Upper lobe of left lung (tissue), 6 donors: ENCODE results near the gene PHLDA3. TPM values are rescaled to one million over a fixed set of nuclear protein-coding genes. Genes with fewer than 3 reads are reported as not detected.

Experiments used
- ATAC-seq, 2 donors: fragments of 200-7000 bp; cut with Tn5 transposase; one replicate each; pipeline ENCODE4 v1.9.1; 2022; ENCODE audit warnings: mild to moderate bottlenecking in 2 of 2, moderate library complexity in 2 of 2; ENCODE audit not compliant: low FRiP score in 2 of 2
- DNase-seq, 2 donors: peaks; one replicate each; pipeline ENCODE4 v3.0.0-alpha.2; 2019 to 2020
- H3K27ac ChIP-seq, 4 donors: fragments of 200-600 bp; sonication (generic); one replicate each; pipeline ENCODE4 v1.5.1; 2016 to 2019
- H3K27me3 ChIP-seq, 4 donors: fragments of 200-600 bp; sonication (generic); one replicate each; pipeline ENCODE4 v1.5.1; 2017 to 2019
- H3K36me3 ChIP-seq, 4 donors: fragments of 200-600 bp; sonication (generic); one replicate each; pipeline ENCODE4 v1.5.1; 2016 to 2019
- H3K4me1 ChIP-seq, 4 donors: fragments of 200-600 bp; sonication (generic); one replicate each; pipeline ENCODE4 v1.5.1; 2018 to 2019
- H3K4me3 ChIP-seq, 4 donors: fragments of 200-600 bp; sonication (generic); one replicate each; pipeline ENCODE4 v1.5.1; 2017 to 2019; ENCODE audit warnings: mild to moderate bottlenecking in 2 of 4, moderate library complexity in 1 of 4
- H3K9me3 ChIP-seq, 4 donors: fragments of 200-600 bp; sonication (generic); one replicate each; pipeline ENCODE4 v1.5.1; 2018 to 2019
- EP300 ChIP-seq, 4 donors: sonication (generic); formaldehyde crosslinking; IDR thresholded peaks; one replicate each; pipeline ENCODE4 v1.5.1; 2017; ENCODE audit warnings: antibody characterized with exemption in 4 of 4, control low read depth in 2 of 4
- POLR2A ChIP-seq, 4 donors: fragments of 450-650 bp; IDR thresholded peaks; one replicate each; pipeline ENCODE4 v1.5.1; 2016 to 2017; ENCODE audit warnings: antibody characterized with exemption in 4 of 4, mild to moderate bottlenecking in 2 of 4
- POLR2AphosphoS5 ChIP-seq, 2 donors: sonication (generic); formaldehyde crosslinking; IDR thresholded peaks; one replicate each; pipeline ENCODE4 v1.5.1; 2017; ENCODE audit warnings: antibody characterized with exemption in 2 of 2
- WGBS, 2 donors: methylation state at CpG; one replicate each; pipeline ENCODE4 v1.1.5; 2017 to 2018; 5-methylcytosine and 5-hydroxymethylcytosine counted together
- total RNA-seq, 6 donors: library from RNA; depleted of rRNA in 4 of 6; stranded (reverse); fragments of >200 nt in 4 of 6; gene quantifications; one replicate each; pipeline versions ENCODE4 v1.1.0 to v1.2.1, GENCODE V29; 2016 to 2021
- TF ChIP-seq, protein P1 (sequence below), 6 experiments: fragments of 450-650 bp in 4 of 6; fragments of 200-600 bp in 2 of 6; sonication (generic) in 2 of 6; IDR thresholded peaks; one replicate each; pipeline ENCODE4 v1.5.1; 2016 to 2019; ENCODE audit warnings: antibody characterized with exemption in 6 of 6
- donor health status: DM: no; HTN: no; CAD: no; lungs with moderate emphysema.
- donor health status: DM: no; HTN: yes; CAD: no; lungs with severe emphysema.

Gene PHLDA3
- total RNA-seq, 6 donors from 2014 or later = 45.1 to 211 (median 88.1) TPM

DNA sequence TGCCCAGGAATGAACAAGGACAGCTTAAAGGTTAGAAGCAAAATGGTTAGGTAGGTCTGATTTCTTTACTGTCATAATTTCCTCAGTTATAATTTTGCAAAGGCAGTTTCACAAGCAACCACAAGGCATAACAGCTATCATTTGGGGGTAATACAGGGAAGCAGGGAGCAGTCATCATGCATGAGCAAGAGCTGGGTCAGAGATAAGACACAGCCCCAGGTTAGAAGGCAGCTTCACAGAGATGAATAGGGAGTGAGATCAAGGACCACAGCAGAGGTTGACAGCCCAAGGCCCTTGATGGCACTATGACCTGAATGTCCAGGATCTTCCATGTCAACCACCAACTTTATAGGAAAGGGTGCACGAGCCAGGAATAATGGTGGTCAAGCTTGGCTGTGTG lies 46.9 kb upstream of the PHLDA3 start:
- DNase-seq = no peak
- no peak overlapping the region for H3K4me3 ChIP-seq
- ATAC-seq = no peak
- no peak overlapping the region for H3K27ac ChIP-seq
- H3K36me3 ChIP-seq = no peaks in the 10 kb centered on the region
- TF ChIP-seq EP300 (IDR thresholded peaks at IDR 0.05) (no peak), POLR2A (IDR thresholded peaks at IDR 0.05) (no peak), POLR2AphosphoS5 (IDR thresholded peaks at IDR 0.05) (no peak)
- TF ChIP-seq, protein P1, sequence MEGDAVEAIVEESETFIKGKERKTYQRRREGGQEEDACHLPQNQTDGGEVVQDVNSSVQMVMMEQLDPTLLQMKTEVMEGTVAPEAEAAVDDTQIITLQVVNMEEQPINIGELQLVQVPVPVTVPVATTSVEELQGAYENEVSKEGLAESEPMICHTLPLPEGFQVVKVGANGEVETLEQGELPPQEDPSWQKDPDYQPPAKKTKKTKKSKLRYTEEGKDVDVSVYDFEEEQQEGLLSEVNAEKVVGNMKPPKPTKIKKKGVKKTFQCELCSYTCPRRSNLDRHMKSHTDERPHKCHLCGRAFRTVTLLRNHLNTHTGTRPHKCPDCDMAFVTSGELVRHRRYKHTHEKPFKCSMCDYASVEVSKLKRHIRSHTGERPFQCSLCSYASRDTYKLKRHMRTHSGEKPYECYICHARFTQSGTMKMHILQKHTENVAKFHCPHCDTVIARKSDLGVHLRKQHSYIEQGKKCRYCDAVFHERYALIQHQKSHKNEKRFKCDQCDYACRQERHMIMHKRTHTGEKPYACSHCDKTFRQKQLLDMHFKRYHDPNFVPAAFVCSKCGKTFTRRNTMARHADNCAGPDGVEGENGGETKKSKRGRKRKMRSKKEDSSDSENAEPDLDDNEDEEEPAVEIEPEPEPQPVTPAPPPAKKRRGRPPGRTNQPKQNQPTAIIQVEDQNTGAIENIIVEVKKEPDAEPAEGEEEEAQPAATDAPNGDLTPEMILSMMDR (IDR thresholded peaks at IDR 0.05) = no peak
- WGBS, 2 donors = 81 to 100% methylated on average over 1 of the region's 1 CpG
- H3K4me1 ChIP-seq = peaks cover 20 to 24% (median 22%) of the 10 kb centered on the region in 4 donors
- H3K27me3 ChIP-seq = no peaks in the 10 kb centered on the region
- H3K9me3 ChIP-seq = no peaks in the 10 kb centered on the region

DNA sequence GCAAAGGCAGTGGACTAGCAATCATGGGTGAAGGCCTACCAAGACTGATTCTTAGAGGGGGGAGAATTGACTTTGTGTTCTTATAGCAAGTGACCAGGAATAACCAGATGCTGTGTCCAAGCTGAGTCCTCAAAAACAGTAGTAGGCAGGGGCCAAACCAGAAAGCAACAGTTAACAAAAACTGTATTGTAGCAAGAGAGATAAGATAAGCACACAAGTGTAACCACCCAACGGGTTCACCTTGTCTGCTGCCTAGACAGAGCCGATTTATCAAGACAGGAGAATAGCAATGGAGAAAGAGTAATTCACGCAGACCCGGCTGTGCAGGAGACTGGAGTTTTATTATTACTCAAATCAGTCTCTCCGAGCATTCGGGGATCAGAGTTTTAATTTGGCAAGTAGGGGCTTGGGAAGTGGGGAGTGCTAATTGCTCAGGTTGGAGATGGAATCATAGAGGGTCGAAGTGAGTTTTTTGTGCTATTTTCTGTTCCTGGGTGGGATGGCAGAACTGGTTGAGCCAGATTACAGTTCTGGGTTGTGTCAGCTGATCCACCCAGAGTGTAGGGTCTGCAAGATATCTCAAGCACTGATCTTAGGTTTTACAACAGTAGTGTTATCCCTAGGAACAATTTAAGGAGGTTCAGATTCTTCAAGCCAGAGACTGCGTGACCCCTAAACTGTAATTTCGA lies 46.2 kb upstream of the PHLDA3 start:
- ATAC-seq (no peak), DNase-seq (no peak)
- 80 to 81% methylated on average over 9 of the region's 9 CpGs for WGBS, 2 donors
- Histone ChIP-seq H3K27ac (no peak overlapping the region), H3K4me1 (peaks cover 20 to 24% (median 22%) of the 10 kb centered on the region in 4 donors), H3K27me3 (no peaks in the 10 kb centered on the region), H3K4me3 (no peak overlapping the region), H3K9me3 (no peaks in the 10 kb centered on the region), H3K36me3 (no peaks in the 10 kb centered on the region)
- no peak for TF ChIP-seq EP300 (IDR thresholded peaks at IDR 0.05)
- no peak for TF ChIP-seq POLR2AphosphoS5 (IDR thresholded peaks at IDR 0.05)
- TF ChIP-seq, protein P1 (IDR thresholded peaks at IDR 0.05) = no peak
- TF ChIP-seq POLR2A (IDR thresholded peaks at IDR 0.05) = no peak

DNA sequence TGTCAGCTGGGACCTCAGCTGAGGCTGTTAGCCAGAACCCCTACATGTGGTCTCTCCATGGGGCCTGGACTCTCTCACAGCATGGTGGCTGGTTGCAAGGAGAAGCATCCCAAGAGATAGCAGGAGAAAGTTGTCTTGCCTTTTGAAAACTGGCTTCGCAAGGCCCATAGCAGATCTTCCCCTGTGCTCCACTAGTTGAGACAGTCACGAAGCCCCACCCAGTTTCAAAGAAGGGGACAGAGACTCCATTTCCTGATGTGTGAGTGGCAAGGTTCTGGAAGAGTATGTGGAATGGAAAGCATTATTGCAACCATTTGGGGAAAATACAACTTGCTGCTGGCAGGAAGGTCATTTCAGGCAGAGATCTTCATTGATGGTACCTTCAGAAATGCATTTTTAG lies 45.5 kb upstream of the PHLDA3 start:
- TF ChIP-seq POLR2A (IDR thresholded peaks at IDR 0.05) = no peak
- TF ChIP-seq POLR2AphosphoS5 (IDR thresholded peaks at IDR 0.05) = no peak
- TF ChIP-seq, protein P1 (IDR thresholded peaks at IDR 0.05) = no peak
- TF ChIP-seq EP300 (IDR thresholded peaks at IDR 0.05) = no peak
- Histone ChIP-seq H3K27ac (no peak overlapping the region), H3K4me1 (peaks cover 20 to 24% (median 22%) of the 10 kb centered on the region in 4 donors), H3K9me3 (no peaks in the 10 kb centered on the region), H3K4me3 (no peak overlapping the region), H3K36me3 (no peaks in the 10 kb centered on the region), H3K27me3 (no peaks in the 10 kb centered on the region)
- no peak for ATAC-seq
- DNase-seq = no peak
- WGBS, 2 donors = 86 to 88% methylated on average over 2 of the region's 2 CpGs

DNA sequence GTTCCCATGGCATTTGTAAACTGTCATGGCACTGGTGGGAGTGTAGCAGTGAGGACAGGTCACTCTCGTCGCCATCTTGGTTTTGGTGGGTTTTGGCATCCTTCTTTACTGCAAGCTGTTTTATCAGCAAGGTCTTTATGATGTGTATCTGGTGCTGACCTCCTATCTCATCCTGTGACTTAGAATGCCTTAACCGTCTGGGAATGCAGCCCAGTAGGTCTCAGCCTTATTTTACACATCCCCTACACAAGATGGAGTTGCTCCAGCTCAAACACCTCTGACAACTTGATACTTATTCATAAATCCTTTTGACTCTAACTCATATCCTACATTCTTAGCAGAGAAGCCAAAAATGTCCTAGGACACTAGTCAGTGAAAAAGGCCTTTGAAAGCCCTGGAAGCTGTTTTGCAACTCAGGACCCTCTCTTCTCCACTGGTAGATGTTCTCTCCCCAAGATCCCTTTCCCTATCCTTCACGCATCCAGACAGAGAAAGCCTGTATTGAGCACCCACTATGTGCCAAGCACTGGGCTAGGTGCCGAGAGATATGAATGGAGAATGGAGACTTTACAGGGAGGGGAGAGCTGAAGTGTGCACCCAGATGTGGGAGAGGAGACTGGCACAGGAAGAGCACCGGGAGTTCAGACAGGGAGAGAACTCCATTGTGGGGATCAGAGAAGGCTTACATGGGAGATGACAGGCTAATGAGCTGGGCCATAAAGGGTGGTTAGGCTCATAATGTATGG lies 44.7 kb upstream of the PHLDA3 start:
- TF ChIP-seq, protein P1 (IDR thresholded peaks at IDR 0.05) = no peak
- no peak for TF ChIP-seq POLR2AphosphoS5 (IDR thresholded peaks at IDR 0.05)
- no peak for TF ChIP-seq EP300 (IDR thresholded peaks at IDR 0.05)
- no peak for TF ChIP-seq POLR2A (IDR thresholded peaks at IDR 0.05)
- peak overlapping the region in 2 of 4 donors; percentile 50 to 84 for H3K27ac ChIP-seq
- H3K27me3 ChIP-seq = no peaks in the 10 kb centered on the region
- no peaks in the 10 kb centered on the region for H3K36me3 ChIP-seq
- H3K9me3 ChIP-seq = no peaks in the 10 kb centered on the region
- no peak for DNase-seq
- H3K4me1 ChIP-seq = peaks cover 20 to 24% (median 22%) of the 10 kb centered on the region in 4 donors
- no peak overlapping the region for H3K4me3 ChIP-seq
- 90 to 97% methylated on average over 6 of the region's 6 CpGs for WGBS, 2 donors
- ATAC-seq = no peak
